HG03103 (cell line): Measurements from ENCODE around the gene IL17RA.

ENCODE experiments used
- ATAC-seq: cut with Tn5 transposase; IDR thresholded peaks from one replicate; pipeline ENCODE4 v1.9.1; 2021; ENCODE audit warnings: low read depth; ENCODE audit not compliant: unreplicated experiment

Gene IL17RA

GRCh38 chr22:17079572-17079971 is 5.2 kb upstream of the IL17RA start:
- ATAC-seq: no peak

DNA sequence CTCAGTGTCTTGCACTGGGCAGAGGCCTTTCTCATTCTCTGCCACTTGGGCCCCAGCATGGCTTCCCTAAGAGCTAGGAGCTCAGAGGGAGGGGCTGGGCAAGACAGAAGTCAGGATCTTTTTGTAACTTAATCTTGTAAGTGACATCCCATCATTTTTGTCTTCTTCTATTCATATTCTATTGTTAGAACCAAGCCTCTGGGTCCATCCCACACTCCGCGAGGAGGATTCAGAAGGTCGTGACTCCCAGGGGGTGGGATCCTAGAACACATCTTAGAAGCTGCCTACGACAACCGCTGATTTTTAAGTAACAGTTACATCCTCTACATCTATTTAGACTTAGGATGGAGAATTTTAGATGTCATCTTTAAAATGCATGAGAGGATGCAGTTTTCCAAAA is 1.5 kb upstream of the IL17RA start:
- ATAC-seq: no peak

DNA sequence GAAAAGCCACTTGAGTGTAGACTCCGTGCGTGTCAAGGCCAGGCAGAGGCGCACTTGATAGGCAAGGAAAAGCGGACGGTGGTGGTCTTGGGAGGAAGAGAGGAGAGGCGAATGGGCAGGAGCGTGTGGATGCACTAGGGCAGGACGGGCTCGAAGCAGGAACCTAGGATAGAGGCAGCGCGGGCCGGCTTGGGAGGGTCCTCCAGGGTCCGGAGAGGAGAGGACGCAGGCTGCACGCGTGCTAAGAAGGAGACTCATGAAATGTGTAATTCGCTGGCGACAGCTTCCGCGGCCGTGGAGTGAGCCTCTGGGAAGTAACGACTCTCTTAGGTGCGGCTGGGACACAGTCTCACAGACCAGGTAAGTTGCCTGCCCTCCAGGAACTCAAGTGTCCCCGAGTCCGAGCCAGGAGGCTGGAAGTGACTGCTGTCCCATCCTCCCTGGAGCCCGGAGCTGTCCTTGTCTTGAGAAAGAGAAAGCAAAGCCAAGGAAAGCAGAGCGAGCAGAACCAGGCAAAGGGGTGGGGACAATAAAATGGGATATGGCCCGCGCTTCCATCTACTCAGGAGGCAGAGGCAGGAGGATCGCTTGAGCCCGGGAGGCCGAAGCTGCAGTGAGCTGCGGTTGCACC is 874 bp upstream of the IL17RA start:
- ATAC-seq: no peak

DNA sequence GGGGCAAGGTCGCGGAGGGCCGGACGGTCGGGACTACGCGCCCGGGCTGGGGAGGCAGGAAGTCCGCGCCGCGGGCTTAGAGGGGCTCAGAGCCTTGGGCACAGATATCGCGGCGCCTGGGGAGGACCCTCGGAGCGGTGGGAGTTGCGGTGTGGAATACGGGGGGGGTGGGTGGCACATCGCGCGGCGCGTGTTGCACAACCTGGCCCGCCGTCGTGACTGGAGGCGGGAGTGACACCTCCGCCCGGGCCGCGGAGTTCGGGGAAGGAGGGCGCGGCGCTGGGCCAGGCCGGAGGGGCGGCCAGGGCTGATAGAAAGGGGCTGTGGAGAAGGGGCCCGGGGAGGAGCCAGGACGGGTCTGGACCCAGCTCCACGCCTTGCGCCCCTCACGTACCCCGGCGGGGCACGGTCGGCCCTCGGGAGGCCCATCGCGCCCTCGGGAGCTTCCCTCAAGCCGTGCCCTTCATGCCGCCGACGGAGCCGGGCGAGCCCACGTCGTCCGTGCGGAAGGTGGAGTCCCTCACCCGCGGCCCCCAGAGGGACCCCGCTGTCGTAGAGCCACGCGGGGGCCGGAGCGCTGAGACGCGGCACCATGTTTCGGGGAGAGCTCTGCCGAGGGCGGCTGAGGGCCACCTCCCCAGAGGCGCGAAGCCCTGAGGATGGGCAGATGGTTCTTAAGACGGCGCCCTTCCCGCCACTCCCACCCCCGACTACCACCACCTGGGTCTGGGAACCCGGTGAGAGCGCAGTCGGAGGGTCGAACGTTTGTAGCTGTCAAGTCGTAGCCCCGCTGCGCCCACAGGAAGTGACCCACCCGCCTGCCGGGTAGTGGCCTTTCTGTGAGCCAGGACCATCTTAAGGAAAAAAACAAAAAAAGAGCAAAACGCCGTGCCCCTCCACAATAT is 729 bp downstream of the IL17RA start:
- no peak for ATAC-seq

GRCh38 chr22:17086296-17086695 is 1.5 kb downstream of the IL17RA start:
- ATAC-seq: no peak

DNA sequence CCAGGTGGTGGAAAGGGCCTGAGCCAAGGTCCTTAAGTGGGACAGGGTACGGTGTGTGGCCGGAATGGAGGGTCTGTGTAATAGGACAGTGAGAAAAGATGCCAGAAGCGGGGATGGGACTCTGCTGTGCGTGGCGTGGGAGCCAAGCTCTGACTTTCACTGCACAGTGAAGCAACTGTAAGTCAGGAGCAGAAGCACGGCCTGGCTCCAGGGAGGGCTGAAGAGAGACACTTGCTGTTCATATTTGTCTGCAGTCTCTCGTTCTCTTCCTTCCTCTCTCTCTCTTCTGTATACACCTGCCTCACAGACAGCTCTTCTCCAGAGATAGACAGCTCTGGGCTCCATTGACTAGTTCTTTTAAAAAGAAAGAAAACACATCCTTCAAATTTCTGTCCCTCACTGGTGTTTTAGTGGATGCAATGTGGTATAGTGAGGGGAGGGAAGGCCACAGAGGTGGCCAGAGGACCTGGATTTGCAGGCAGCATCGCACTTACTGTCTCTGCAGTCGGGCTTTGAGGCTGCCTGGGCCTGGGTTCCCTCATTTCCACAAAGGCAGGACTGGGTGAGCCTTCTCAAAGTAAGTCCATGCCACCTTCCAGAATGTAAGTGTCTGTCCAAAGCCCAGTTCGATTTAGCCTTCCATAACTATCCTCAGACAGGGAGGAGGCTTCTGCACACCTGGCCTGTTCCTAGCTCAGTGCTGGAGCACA is 2.1 kb downstream of the IL17RA start:
- no peak for ATAC-seq

- ATAC-seq: no peak
Measured at GRCh38 chr22:17087498-17088131, 2.8 kb downstream of the IL17RA start.

DNA sequence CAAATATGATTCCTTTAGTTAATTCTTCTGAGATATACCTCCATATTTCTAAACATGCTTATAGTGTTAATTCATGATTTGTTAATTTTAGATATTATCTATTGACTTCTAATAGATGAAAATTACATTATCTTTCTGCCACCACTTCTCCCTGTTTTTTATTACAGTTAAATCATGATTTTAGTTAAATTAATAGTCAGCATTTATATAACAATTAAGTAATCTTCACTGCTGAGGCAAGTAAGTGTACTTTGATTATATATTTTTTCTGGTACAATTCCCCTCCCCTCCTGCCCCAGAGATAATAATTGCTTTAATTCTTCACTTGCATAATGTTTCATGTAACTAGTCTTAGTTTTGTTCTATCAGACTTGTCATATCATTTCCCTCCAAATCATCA is 5.8 kb downstream of the IL17RA start:
- ATAC-seq: no peak

DNA sequence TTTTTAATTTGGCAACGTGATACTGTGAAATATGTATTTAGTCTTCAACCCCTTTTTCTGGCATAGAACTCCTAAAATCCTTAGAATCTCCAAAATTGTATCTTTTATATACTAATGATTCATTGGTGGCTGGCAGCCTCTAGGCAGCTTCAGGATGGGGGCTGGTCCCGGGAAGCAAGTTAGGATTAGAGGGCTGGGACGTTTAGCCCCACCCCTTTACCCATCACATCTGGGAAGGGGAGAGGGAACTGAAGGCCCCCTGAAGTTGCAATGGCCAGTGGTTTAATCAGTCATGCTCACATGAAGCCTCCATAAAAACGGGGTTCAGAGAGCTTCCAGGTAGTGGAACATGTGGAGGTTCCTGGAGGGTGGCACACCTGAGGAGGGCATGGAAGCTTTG is 7.1 kb downstream of the IL17RA start:
- no peak for ATAC-seq

DNA sequence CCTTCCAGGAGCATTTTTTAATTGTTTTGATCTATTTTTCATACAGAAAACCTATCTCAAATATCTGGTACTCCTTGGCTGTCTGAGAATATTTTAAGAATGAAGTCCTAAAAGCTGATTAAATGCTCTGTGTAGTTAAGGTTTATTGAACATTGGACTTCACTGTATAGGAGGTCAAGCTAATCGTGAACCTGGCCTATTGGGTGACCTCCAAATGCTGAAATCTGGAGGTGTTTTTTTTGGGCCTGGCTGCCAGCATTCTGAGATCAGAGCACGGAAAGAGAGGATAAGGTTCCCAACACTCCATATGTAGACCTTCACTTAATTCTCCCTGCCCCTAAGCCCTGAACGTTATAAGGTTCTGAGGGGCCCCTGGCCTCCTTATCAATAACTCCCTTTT is 8.3 kb downstream of the IL17RA start:
- ATAC-seq: no peak

- no peak for ATAC-seq
Measured at GRCh38 chr22:17095538-17095937, 10.7 kb downstream of the IL17RA start.

DNA sequence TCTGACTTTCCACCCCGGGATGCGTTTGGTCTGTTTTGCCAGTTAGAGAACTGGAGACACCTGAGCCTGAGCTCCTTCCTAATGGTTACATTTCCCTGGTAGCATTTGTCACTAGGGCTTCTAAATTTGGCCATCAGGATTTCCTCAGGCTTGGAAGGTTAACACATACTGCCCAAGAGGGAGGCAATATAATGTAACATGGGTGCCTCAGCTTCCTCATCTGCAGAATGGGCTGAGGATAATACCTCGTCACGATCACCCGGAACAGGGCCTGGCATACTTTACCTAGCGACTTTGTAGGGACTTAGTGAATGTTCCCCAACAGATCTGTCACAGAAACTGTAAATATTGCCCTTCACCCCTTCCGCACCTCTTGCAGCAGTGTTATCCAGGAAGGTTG is 11.3 kb downstream of the IL17RA start:
- ATAC-seq: no peak

- ATAC-seq: no peak
Measured at GRCh38 chr22:17097062-17097461, 12.3 kb downstream of the IL17RA start.

GRCh38 chr22:17097701-17098100 is 12.9 kb downstream of the IL17RA start:
- ATAC-seq: no peak

DNA sequence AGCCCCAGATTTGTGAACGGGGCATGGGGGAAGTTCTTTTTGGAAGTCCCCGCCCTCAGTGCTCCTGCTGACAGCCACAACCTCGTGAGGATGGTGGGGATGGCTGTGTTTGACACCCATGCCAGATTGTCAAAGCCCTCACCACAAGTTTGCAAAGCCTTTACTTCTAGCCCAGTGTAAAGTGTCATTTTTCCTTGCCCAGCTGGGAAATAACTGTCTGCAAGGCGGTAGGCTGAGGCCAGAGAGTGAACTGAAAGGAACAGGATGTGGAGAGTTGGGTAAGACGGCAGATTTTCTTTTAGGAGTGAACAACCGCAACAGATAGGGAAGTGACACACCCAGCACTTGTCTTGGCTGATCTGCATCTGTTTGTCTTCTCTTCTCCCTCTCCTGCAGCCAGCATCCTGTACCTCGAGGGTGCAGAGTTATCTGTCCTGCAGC is 13.6 kb downstream of the IL17RA start:
- ATAC-seq: no peak

GRCh38 chr22:17100621-17101020 is 15.8 kb downstream of the IL17RA start:
- ATAC-seq: no peak

DNA sequence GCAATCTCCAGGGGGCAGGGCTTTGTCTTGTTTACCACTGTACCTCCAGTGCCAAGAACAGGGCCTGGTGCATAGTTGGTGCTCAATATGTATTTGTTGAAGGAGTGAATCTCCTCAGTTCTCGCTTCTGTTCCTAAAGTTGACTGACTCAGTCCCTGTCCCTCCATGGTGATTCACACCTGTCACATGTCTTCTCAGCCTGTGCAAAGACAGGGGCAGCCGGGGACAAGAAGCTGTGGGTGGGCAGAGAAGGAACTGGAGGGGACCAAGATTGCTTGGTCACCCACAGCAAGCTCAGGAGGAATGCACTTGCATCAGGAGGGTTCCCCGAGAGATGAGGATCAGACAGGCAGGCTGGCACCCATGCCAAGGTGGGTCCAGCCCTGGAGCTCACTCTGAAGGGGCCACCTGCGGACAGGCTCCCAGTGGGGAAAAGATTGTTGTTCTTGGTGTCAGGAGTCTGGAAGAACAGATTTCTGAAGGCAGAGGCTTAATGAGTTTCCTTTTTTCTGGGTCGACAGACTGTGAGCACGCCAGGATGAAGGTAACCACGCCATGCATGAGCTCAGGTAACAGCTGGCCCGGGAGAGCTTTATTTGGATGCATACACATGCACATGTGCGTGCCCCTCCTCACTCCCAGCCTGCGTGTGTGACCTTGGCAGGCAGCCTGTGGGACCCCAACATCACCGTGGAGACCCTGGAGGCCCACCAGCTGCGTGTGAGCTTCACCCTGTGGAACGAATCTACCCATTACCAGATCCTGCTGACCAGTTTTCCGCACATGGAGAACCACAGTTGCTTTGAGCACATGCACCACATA is 16.9 kb downstream of the IL17RA start:
- ATAC-seq: no peak

DNA sequence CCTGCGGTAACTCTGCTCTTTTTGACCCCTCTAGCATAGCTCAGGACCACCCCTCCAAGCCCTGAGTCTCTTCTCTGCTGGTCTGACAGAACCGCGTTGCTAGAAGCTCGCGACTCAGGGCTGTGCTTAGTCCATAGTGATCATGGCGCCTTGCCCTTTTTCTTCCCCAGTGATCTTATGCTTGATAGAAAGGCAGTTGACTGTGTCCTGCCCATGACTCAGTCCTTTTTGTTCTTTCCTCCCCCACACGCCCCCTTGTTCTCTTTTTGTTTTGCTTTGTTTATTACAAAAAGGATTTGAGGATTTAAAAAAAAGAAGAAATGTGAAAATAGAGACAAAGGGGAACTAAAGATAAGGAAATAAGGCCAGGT is 17.5 kb downstream of the IL17RA start:
- no peak for ATAC-seq

- no peak for ATAC-seq
Measured at GRCh38 chr22:17103351-17103750, 18.6 kb downstream of the IL17RA start.

GRCh38 chr22:17104336-17104935 is 19.6 kb downstream of the IL17RA start:
- ATAC-seq: no peak
